Endothelial cell of umbilical vein (primary cell): ENCODE data around the gene PLAAT3. TPM values are rescaled to one million over a fixed set of nuclear protein-coding genes. Genes with fewer than 3 reads are reported as not detected.
A peak's percentile ranks its signal among the peaks of the same experiment; 100 is the strongest.

ENCODE experiments used
- BruUV-seq: library from RNA; stranded (reverse); fragments of 400-500 nt; replicated peaks from 2 replicates; lab custom pipeline; 2021; lab: Mats Ljungman, UMichigan
- CTCF ChIA-PET: fragments of 300-600, 350-600 bp; sonication (Branson Sonifier 250); formaldehyde crosslinking; loops from one replicate; lab custom pipeline; 2021; ENCODE audit warnings: antibody characterized with exemption, inconsistent platforms; lab: Charles Lee
- POLR2A ChIA-PET: fragments of 300-600, 350-600 bp; sonication (Branson Sonifier 250); formaldehyde crosslinking; loops from one replicate; lab custom pipeline; 2021; ENCODE audit warnings: antibody characterized with exemption, inconsistent platforms; lab: Charles Lee
- DNase-seq: peaks from one replicate; pipeline ENCODE4 v3.0.0-alpha.2; 2011; ENCODE audit warnings: low read depth, low spot score
- FAIRE-seq: peaks from 2 replicates; lab custom pipeline; 2011; peaks lifted over from hg19 to GRCh38; lab: Jason Lieb, UNC
- H2AFZ ChIP-seq: 2 replicates; pipeline ENCODE4 v1.6.0; 2012; ENCODE audit warnings: low read depth, low read length, control low read depth, inconsistent platforms
- H3K27ac ChIP-seq: 2 replicates; pipeline ENCODE4 v1.5.1; 2011; ENCODE audit warnings: low read depth, mild to moderate bottlenecking, control low read depth, low read length, moderate library complexity; ENCODE audit not compliant: insufficient read depth
- H3K27me3 ChIP-seq, 2 experiments: 2 replicates each; pipeline versions ENCODE4 v1.6.0 to v1.6.1; 2011; ENCODE audit warnings: low read length in 2 of 2, mixed read lengths in 1 of 2; ENCODE audit not compliant: control insufficient read depth in 2 of 2, insufficient read depth in 2 of 2
- H3K36me3 ChIP-seq, 2 experiments: 2 replicates in 1 of 2; 3 replicates in 1 of 2; pipeline ENCODE4 v1.5.1; 2011; ENCODE audit warnings: low read length in 2 of 2, mild to moderate bottlenecking in 1 of 2, moderate library complexity in 1 of 2; ENCODE audit not compliant: control insufficient read depth in 2 of 2, insufficient read depth in 2 of 2; ENCODE audit errors: extremely low read depth in 1 of 2
- H3K4me1 ChIP-seq: 3 replicates; pipeline ENCODE4 v1.5.1; 2011; ENCODE audit warnings: mild to moderate bottlenecking, low read length; ENCODE audit not compliant: control insufficient read depth, insufficient read depth; ENCODE audit errors: extremely low read depth
- H3K4me2 ChIP-seq: 2 replicates; pipeline ENCODE4 v1.6.1; 2011; ENCODE audit warnings: low read length, control low read depth, mixed read lengths; ENCODE audit not compliant: insufficient read depth
- H3K4me3 ChIP-seq, 3 experiments: fragments of 200-600 bp in 1 of 3; sonication (generic), shearing (Covaris generic) in 1 of 3; replicated peaks in 1 of 3; 2 replicates each; pipeline ENCODE4 v1.5.1; 2011 to 2016; ENCODE audit warnings: control low read depth in 3 of 3, low read length in 3 of 3, mild to moderate bottlenecking in 2 of 3, inconsistent platforms in 1 of 3, low read depth in 1 of 3, moderate library complexity in 1 of 3; ENCODE audit not compliant: insufficient read depth in 1 of 3
- H3K79me2 ChIP-seq: 2 replicates; pipeline ENCODE4 v1.6.0; 2012; ENCODE audit warnings: low read length, inconsistent platforms; ENCODE audit not compliant: control insufficient read depth, insufficient read depth
- H3K9ac ChIP-seq: replicated peaks from 2 replicates; pipeline ENCODE3; 2011; ENCODE audit warnings: low read length, control low read depth; ENCODE audit not compliant: insufficient read depth; ENCODE audit errors: extremely low read depth
- H3K9me1 ChIP-seq: replicated peaks from 3 replicates; pipeline ENCODE4 v1.6.0; 2011; ENCODE audit warnings: mild to moderate bottlenecking, low read length; ENCODE audit not compliant: control insufficient read depth, insufficient read depth; ENCODE audit errors: extremely low read depth
- H3K9me3 ChIP-seq: replicated peaks from 2 replicates; pipeline ENCODE4 v1.5.1; 2012; ENCODE audit warnings: low read length, inconsistent platforms; ENCODE audit not compliant: control insufficient read depth, insufficient read depth
- H4K20me1 ChIP-seq: replicated peaks from 2 replicates; pipeline ENCODE3; 2011; ENCODE audit warnings: mild to moderate bottlenecking, low read length; ENCODE audit not compliant: control insufficient read depth, insufficient read depth; ENCODE audit errors: extremely low read depth
- CTCF ChIP-seq, 2 donors: IDR thresholded peaks; 1 replicate in 1 of 2; 2 replicates in 1 of 2; pipeline ENCODE4 v1.5.1; 2011; ENCODE audit warnings: low read length in 2 of 2, mild to moderate bottlenecking in 2 of 2, moderate library complexity in 2 of 2, control low read depth in 1 of 2, inconsistent platforms in 1 of 2, low read depth in 1 of 2; ENCODE audit not compliant: insufficient read depth in 1 of 2; ENCODE audit errors: extremely low read depth in 1 of 2
- EZH2 ChIP-seq: IDR thresholded peaks from 2 replicates; pipeline ENCODE4 v1.6.1; 2012; ENCODE audit warnings: borderline replicate concordance, low read depth, mild to moderate bottlenecking, moderate library complexity, low read length, inconsistent platforms; ENCODE audit not compliant: severe bottlenecking
- FOS ChIP-seq: IDR thresholded peaks from 2 replicates; pipeline ENCODE4 v1.6.1; 2011; ENCODE audit warnings: mild to moderate bottlenecking, low read length, moderate library complexity, borderline replicate concordance; ENCODE audit not compliant: insufficient read depth
- GATA2 ChIP-seq: IDR thresholded peaks from 2 replicates; pipeline ENCODE4 v1.7.0; 2011; ENCODE audit warnings: low read depth, mild to moderate bottlenecking, moderate library complexity, mixed read lengths, low read length; ENCODE audit not compliant: insufficient read length, insufficient read depth
- JUN ChIP-seq: IDR thresholded peaks from 2 replicates; pipeline ENCODE4 v1.6.1; 2011; ENCODE audit warnings: borderline replicate concordance, low read depth; ENCODE audit not compliant: insufficient read length, insufficient read depth
- MAX ChIP-seq: IDR thresholded peaks from 2 replicates; pipeline ENCODE4 v1.6.1; 2011; ENCODE audit not compliant: insufficient read depth, insufficient read length
- MYC ChIP-seq: IDR thresholded peaks from one replicate; pipeline ENCODE4 v1.6.1; 2011; ENCODE audit warnings: mild to moderate bottlenecking, low read depth, low read length
- POLR2A ChIP-seq: IDR thresholded peaks from 2 replicates; pipeline ENCODE4 v1.6.1; 2012; ENCODE audit warnings: low read depth, mild to moderate bottlenecking, control low read depth, low read length
- POLR2AphosphoS5 ChIP-seq: IDR thresholded peaks from 2 replicates; pipeline ENCODE4 v1.6.1; 2012; ENCODE audit warnings: low read depth, mild to moderate bottlenecking, control low read depth, low read length, moderate library complexity; ENCODE audit not compliant: insufficient read depth
- dilution Hi-C: fragments of 300-500 bp; cut with MboI; formaldehyde crosslinking; loops from one replicate; pipeline ENCODE4 v1.15.0; 2019; ENCODE audit warnings: low sequenced_read_pairs; ENCODE audit not compliant: extremely low pct_ligation_motif_present
- intact Hi-C: fragments of 100-400 bp; cut with micrococcal nuclease; formaldehyde crosslinking; loops from one replicate; pipeline ENCODE4 v1.10.0; 2022
- polyA plus RNA-seq, 4 experiments: library from polyadenylated mRNA; depleted of rRNA in 3 of 4; stranded (reverse) in 3 of 4; unstranded in 1 of 4; fragments of >200 nt; gene quantifications; 2 replicates each; pipeline versions ENCODE4 v1.2.1 to v1.2.3, GENCODE V29; 2011 to 2012; ENCODE audit warnings: missing spikeins in 1 of 4
- total RNA-seq: library from RNA; stranded (reverse); gene quantifications from 2 replicates; pipeline ENCODE4 v1.2.3, GENCODE V29; 2021

The PLAAT3 gene
- total and polyA plus RNA-seq, 2 donors (not counting 3 experiments of a cell fraction or from before 2014, with no cell fraction given): 22.8 to 40.2 TPM

GRCh38 chr11:63536669-63537292 is 77.5 kb downstream of the PLAAT3 start, which contains the start of gene PLAAT4:
Gene PLAAT4 (plus strand): TSS chr11:63536808. CDS start chr11:63536869, 61 bp downstream.
- intact Hi-C loops (no loop called here), dilution Hi-C loops (no loop called here)
- Histone ChIP-seq H3K9ac (no peak within 1 kb of the TSS), H3K4me3 (peak within 1 kb of the TSS in 1 of 3 experiments; percentile 4), H3K79me2 (no peaks in the 10 kb centered on the region), H2AFZ (peak within 1 kb of the TSS; percentile 79), H3K9me1 (no peaks in the 10 kb centered on the region), H3K9me3 (no peaks in the 10 kb centered on the region), H3K4me1 (peaks cover 8% of the 10 kb centered on the region), H4K20me1 (no peaks in the 10 kb centered on the region), H3K27me3 (peaks cover 0 to 2% of the 10 kb centered on the region in 2 experiments), H3K36me3 (no peaks in the 10 kb centered on the region), H3K4me2 (peak within 1 kb of the TSS; percentile 19), H3K27ac (no peak within 1 kb of the TSS)
- DNase-seq (peak; percentile 50), FAIRE-seq (peak; percentile 67)
- CTCF ChIA-PET: interaction anchor here (1.0 to 2.3 kb wide), 5 partner anchors 12 to 202 kb away, joined by 3 to 8 read pairs (median 6); no protein-coding TSS in a partner anchor
- no peak for TF ChIP-seq GATA2
- TF ChIP-seq EZH2: no peak
- TF ChIP-seq CTCF (IDR thresholded peaks at IDR 0.05; ENCODE audit: extremely low read depth in 1 of 2, insufficient read depth in 1 of 2, low read depth in 1 of 2, low read length in 2 of 2): no peak
- TF ChIP-seq FOS: no peak
- no peak for TF ChIP-seq JUN
- TF ChIP-seq MYC: no peak
- TF ChIP-seq POLR2AphosphoS5: no peak
- no peak for TF ChIP-seq POLR2A
- TF ChIP-seq MAX: no peak
- no TSS peak for BruUV-seq
- POLR2A ChIA-PET: no interaction called here
